ENCODE results near the gene DCC.

Gene DCC

DNA sequence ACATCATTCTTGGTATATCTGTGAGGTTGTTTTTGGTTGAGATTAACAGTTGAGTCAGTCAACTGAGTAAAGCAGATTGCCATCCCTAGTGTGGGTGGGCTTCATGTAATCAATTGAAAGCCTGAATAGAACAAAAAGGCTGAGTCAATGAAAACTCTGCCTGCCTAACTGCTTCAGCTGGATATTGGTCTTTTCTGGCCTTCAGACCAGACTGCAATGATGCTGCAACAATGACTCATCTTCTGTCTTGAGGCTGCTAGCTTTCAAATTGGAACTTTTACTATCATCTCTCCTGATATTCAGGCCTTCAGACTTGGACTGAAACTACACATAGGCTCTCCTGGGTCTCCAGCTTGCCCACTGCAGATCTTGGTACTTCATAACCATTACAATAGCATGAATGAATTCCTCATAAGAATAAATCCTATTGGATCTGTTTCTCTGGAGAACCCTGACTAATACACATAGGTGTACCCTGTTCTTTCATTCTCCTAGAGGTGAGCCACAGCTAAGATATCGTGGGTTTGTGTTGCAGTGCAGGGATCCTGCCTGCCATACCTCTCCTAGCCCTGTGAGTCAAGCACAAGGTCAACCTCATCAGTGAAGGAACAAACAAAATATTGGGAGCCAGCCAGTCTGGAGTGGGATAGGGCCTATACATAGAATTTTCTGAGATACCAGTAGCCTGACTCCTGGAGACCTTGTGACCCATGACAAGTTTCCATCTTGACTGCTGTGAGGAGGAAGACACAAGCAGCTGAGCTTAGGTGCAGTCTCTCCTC lies 473.8 kb downstream of the DCC start:
- DNase-seq (ENCODE audit: low read depth, low spot score), result no peak

- DNase-seq (ENCODE audit: low read depth, low spot score), result no peak
These were observed 475.7 kb downstream of the DCC start for GRCh38 chr18:52815651-52816050.

DNA sequence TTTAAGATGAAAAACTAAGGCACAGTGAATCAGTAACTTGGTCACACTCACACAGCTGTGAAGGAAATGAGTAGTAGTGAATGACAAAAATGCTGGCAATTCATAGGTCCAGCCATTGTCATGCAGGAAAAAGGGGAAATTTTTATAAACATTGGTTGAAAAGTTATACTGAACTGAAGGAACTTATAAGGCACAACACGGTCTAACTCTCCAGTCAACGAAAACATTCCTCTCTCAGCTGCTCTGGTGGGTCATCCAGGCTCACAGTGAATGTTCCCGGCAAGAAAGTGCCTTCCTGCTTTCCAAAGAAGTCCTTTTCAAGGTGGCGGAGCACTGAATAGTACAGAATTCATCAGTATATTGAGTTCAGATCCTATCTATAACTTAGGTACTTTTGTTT lies 476.1 kb downstream of the DCC start:
- no peak for DNase-seq (ENCODE audit: low read depth, low spot score)

DNA sequence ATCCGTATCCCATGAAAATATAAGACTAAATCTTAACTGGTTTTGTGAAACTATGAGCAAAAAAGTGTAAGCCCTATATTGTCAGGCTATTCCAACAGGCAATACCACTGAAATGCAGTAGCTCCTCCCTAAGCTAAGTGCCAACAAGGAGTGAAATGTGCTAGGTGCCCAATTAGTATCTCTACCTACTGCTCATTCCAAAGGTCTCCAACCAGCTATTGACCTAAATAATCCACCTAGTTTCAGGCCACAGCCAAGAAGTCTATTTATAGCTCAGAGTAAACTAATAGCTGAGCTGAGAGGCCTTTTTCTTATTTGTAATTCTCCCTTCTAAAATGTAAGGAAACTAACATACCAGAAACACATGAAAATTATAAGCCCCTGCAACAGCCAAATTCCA lies 482.2 kb downstream of the DCC start:
- DNase-seq (ENCODE audit: low read depth, low spot score), result no peak

DNA sequence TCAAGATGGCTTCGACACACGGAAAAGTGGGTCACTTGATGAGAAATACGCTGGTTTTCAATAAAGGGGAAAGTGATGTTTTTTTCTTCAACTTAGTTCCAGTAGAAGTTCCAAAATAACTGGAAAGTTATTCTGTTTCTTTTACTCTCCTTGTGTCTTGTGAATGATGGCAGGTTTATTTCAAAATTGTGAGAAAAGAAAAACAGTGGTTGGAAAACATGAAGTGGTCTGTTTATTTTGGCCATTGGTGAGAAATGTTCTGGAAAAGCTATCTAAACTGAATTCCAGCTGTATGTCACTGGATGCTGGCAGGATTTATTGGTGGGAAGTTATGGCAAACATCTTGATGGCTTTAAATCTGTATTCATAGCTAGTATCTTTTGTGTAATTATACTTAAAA lies 484.1 kb downstream of the DCC start:
- DNase-seq (ENCODE audit: low read depth, low spot score), result no peak

- DNase-seq (ENCODE audit: low read depth, low spot score), result no peak
These were observed 487.0 kb downstream of the DCC start for GRCh38 chr18:52826994-52827393.

DNA sequence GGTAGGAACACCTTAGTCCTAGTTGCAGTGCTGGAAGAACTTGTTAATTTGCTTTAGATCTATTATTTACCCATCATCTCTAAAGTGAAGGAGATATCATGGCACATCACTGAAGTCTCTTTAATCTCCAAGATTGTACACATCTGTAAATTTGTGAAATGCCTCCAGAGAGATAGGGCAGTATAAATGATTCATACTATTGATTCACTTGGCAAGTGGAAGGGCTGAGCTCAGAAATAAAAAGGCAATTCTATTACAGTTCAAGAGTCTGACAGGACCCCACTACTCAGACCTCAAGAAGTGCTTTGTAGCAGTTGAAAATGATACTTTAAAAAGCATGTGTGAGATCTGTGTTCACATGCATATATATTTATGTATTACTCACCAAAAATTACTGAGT lies 489.3 kb downstream of the DCC start:
- no peak for DNase-seq (ENCODE audit: low read depth, low spot score)

GRCh38 chr18:52829876-52830405 lies 489.9 kb downstream of the DCC start:
- DNase-seq (ENCODE audit: low read depth, low spot score), result no peak

DNA sequence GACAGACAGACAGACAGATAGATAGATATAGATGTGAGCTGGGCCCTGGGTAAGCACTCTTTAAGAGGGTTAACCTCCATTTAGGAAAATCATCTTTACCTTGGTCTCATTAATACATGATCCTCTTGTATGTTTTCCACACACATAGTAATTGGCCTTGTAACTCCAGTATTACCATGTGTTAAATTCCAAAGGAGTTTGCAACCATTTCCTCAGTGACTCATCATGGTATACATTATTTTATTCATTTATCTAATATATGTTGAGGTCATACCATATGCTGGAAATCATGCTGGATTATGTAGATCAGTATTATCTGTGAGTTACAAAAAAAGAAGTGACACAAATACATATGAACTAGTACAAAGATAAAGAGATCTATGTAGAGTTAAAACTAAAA lies 504.3 kb downstream of the DCC start:
- no peak for DNase-seq (ENCODE audit: low read depth, low spot score)

DNA sequence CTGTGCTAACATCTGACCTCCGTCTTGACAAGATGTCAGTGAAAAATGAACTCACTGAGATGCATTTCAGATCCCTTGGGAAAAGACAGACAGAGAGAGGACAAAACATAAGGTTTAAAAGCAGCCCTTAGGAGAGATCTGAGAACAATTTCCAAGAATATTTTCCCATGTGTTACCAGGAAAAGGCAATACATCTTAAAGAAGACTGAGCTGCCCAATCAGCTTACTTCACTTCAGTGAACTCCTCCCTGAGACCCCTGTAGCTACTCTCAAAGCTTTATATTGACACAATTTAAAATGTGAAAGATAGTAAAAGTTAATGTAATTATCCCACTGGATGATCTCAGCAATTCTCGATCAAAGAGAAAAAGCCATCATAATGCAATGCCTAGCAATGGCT lies 505.0 kb downstream of the DCC start:
- no peak for DNase-seq (ENCODE audit: low read depth, low spot score)

DNA sequence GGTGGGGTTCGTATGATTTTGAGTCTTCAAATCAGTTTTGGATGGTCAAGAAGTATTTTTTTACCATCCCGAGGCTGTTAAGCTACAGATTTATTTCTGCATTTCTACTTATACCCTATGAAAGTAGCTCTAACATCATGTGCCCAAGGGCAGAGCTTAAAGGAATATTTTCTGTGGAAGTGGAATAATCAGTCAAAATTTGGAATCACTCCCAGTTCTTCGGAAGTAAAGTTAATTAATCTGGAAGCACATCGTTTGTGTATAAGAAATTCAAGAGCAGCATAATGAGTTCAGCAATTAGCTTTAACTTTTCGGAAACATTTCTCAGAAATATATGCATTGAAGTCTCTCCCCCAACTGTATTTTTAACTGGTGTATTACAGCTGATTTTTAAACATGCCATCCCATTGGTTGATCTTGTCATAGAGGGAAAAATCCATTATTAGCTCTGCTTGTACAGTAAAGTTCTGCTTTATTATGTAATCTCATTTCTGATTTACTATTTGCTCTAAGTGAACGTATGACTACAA lies 510.1 kb downstream of the DCC start:
- DNase-seq (ENCODE audit: low read depth, low spot score), result no peak

DNA sequence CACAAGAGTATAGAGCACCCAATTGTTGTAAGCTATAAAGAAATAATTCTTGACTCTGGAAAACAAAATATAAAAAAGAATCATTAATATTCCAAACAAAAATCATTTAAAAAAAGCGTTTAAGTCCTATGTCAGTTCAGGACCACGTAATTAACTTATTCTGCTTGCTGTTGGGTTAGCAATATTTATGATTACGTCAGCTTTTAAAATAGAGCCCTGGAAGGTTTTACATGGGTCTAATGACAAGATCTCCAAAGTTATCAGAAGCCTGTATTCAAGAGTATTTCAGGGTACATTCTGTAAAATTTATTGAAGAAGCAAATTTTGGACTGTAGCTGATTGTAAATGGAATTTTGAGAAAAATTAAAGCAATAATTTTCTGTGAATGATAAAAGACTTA lies 521.6 kb downstream of the DCC start:
- DNase-seq (ENCODE audit: low read depth, low spot score), result no peak

DNA sequence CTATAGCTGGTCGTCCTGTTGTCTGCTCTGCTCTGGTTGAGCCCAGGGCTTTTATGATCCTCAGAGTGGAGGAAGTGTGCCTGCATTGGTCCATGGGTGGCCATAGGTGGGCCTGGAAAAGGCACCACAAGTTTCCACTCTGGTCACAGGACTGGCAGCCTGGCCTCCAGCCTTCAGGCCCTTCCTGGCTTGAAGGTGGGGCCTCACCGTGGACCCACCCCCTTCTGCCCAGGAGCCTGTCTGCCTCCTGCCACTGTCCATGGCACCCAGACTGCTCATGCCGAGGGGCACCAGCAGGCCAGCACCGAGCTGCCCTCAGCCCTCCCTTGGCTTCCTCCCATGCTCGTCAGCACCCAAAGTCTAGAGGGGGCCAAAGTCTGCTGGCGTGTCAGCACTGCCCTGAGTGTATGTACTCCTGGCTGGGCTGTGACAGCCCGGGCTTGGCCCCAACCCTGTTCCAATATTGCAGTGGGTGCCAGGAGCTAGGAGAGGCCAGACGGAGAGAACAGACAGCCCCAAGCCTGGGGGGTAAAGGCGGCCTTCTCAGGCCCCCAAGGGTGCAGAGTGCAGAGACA lies 529.4 kb downstream of the DCC start:
- DNase-seq (ENCODE audit: low read depth, low spot score), result no peak

GRCh38 chr18:52869942-52870907 lies 530.2 kb downstream of the DCC start:
- no peak for DNase-seq (ENCODE audit: low read depth, low spot score)

DNA sequence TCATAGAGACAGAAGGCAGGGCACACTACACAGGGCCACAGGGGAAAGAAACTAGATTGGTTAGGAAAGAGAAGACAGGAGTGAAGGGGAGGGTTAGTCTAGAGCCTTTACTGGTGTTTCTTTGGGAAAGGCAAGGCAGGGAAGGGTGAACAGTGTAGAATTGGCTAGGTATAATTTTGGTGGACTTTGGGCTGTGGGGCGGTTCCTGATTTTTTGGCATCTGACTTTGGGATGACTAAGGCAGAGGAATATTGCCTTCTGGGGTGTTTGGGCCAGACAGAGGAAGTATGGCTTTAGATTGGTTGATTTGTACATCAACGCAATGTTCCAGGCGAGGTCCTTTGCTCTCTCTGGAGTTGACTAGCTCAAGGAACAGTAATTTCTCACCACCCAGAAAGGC lies 534.8 kb downstream of the DCC start:
- no peak for DNase-seq (ENCODE audit: low read depth, low spot score)

GRCh38 chr18:52875725-52876124 lies 535.7 kb downstream of the DCC start:
- DNase-seq (ENCODE audit: low read depth, low spot score), result no peak

- no peak for DNase-seq (ENCODE audit: low read depth, low spot score)
These were observed 548.0 kb downstream of the DCC start for GRCh38 chr18:52888014-52888413.

DNA sequence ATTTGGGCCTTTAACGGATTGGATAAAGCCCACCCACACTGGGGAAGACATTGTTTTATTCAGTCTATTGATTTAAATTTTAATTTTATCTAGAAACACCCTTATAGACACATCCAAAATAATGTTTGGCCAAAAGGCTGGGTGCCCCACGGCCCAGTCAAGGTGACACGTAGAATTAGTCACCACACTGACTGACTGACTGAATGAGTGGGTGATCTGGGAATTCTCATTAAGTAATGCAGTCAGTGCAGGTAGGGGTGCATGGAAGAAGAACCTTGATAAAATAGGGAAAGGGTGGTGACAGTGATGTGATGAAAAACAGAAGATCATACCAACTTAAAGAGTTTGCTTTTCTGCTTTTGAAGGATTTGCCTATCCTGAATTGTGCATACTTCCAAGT lies 554.8 kb downstream of the DCC start:
- no peak for DNase-seq (ENCODE audit: low read depth, low spot score)

- no peak for DNase-seq (ENCODE audit: low read depth, low spot score)
These were observed 557.9 kb downstream of the DCC start for GRCh38 chr18:52897611-52898484.

DNA sequence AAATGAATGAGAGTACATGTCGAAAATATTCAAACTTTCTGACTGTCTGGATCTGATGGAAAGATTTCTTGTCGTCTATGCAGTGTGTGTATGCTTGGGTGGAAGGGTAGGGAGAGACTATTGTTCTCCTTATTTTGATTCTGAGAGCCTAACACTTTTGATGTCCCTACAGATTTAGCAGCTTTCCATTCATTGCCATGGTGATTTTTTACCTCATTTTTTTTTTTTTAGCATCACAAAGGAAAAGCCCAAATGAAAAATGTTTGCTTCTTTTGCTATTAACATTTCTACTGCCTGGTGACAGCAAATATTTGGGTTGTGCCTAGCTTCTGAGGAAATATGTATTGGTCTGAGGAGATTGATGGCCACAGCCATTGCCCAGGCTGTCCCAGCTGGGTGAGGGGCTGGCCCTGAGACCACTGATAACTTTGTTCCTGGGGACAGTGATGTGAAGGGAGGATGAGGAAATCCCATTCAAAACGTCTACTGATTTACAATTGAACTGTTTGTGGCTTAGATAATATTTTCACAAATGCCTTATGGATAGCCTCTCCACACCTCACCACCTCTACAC lies 558.6 kb downstream of the DCC start:
- no peak for DNase-seq (ENCODE audit: low read depth, low spot score)

GRCh38 chr18:52902188-52902587 lies 562.2 kb downstream of the DCC start:
- DNase-seq (ENCODE audit: low read depth, low spot score), result no peak
